ENCODE measurements around the gene SYDE1.

DNA sequence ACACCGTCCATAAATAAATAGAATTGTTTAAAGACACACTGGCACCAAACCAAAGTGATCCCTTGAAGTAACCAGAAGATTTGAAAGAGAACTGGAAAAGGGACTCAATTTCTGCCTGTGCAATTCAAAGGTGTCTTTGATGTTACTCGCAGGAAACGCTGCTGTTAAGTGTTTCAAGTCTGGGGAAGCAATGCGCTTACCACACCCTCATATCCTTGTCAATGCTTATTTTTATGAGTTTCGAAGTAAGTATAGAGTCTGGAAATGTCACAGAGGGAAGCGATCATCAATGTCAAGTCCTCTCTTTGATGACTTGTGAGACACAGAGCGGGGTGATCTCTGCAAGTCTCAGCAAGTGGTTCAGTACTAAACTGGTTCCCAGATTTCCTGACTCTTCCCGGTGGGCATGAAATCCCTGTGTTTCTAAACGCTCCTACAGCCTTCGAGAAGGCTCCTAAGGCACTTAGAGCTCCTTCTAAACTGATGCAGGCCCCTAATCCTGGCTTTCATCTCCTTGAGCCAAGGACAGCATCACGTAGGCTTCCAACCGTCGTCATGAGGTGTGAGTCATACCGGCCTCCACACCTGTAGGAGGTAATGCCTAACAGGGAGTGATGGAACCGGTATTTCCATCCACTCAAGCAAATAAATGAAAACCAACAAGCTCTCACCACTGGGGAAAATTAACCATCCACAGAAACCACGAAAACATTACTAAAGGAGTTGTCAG, 22.8 kb downstream of the SYDE1 start:
- TF ChIP-seq POLR2A (IDR thresholded peaks at IDR 0.05; ENCODE audit: low read depth, low read length) (no peak), TAF1 (IDR thresholded peaks at IDR 0.05; ENCODE audit: borderline replicate concordance, low read depth, low read length) (no peak), POLR2AphosphoS5 (IDR thresholded peaks at IDR 0.05; ENCODE audit: low read depth, low read length) (no peak)

Data from GM12892 (cell line).